HG02623 (cell line): ENCODE results near the gene MYT1.
"Not testable (repeated sequence)": the region's sequence is repeated elsewhere in the genome, so short reads cannot be mapped to it uniquely, and the experiment has no call there.

Source experiments
- ATAC-seq: cut with Tn5 transposase; IDR thresholded peaks from one replicate; pipeline ENCODE4 v1.9.1; 2021; ENCODE audit warnings: moderate library complexity; ENCODE audit not compliant: unreplicated experiment

Gene MYT1

DNA sequence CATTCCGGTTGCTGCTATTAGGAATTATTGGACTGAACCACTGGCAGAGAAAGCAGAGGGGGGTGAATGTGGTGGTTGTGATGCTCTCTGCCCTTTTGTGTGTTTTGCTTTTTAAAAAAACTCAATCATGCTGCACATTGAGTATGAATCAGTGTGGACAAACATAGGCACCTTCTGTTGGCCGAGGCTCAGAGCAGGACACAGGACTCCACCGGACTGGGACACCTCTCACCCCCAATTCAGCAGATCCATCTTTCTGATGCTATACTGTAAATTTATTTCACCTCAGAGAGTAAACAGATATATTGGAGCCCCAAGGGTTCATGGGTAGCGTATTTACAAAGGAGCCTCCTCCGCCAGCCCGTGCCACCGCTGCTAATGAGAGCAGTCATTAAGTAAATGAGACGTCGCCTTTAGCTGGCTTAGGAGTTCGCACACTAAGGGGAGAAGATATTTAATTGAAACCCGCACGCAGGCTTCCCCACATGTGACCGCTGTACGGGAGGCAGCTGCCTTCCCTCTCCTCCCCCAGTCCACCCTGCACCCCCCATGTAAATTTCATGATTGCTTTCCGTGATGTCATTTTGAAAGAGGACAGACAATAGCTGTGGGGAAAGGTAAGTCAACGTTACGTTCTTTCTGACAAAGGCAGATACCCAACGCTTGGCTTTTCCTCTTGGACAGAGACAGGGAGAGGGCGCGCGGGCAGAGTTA lies at the start of gene MYT1:
Gene MYT1, plus strand, starts transcription at position 330 of the 714 bp plus-strand sequence. CDS start 34,410 bp downstream, outside the sequence.
- no peak for ATAC-seq

DNA sequence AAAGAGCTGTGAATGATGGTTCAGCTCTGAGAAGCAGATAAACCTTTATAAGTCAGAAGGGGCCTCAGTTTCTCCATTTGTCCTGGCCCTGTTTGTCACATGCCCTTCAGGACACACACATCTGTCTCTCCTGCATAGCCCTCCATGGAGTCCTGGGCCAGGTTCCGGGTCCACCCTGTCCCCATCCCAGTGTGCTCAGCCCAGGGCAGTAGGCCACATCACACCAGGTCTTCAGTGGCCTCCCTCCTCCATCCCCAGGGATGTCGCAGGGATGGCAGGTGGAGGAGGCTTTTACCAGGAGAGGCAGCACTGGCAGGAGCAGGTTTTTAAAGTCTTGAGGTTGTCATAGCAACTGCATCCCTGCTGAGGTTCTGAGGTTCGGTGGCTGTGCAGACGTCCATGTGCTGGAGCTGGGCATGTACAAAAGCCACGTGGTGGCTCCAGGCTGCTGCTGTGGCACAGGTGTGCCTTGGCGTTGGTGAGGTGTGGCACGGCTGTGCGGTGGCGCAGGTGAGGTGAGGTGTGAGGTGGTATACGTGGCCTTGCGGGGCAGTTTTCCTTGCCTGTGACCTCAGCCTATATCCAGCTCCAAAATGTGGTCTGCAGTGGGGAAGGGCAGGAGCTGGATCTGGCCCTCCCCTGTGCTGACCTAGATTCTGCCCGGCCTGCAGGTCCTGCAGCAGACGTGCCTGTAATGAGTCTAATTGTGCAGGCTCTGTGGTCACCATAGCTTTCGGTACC lies 48.9 kb upstream of the MYT1 start:
- ATAC-seq = no peak

DNA sequence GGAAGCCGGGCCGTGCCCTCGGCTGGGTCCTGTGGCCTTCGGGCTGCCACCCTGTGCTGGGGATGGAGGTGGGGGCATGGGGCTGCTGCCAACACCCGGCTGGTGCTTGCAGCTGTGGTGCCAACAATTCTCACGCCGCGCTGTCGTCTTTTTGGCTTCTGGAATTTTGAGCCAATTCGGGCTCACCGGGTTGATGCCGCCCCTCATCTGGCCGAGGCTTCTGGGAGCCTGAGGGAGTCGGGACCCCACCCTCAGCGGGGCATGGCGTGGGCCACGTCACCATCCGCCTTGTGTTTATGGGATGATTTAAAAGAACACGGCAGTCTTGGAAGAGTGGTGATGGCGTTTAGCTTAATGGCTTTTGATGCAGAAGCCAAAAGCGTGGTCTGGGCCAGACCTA lies 48.2 kb upstream of the MYT1 start:
- ATAC-seq = no peak

DNA sequence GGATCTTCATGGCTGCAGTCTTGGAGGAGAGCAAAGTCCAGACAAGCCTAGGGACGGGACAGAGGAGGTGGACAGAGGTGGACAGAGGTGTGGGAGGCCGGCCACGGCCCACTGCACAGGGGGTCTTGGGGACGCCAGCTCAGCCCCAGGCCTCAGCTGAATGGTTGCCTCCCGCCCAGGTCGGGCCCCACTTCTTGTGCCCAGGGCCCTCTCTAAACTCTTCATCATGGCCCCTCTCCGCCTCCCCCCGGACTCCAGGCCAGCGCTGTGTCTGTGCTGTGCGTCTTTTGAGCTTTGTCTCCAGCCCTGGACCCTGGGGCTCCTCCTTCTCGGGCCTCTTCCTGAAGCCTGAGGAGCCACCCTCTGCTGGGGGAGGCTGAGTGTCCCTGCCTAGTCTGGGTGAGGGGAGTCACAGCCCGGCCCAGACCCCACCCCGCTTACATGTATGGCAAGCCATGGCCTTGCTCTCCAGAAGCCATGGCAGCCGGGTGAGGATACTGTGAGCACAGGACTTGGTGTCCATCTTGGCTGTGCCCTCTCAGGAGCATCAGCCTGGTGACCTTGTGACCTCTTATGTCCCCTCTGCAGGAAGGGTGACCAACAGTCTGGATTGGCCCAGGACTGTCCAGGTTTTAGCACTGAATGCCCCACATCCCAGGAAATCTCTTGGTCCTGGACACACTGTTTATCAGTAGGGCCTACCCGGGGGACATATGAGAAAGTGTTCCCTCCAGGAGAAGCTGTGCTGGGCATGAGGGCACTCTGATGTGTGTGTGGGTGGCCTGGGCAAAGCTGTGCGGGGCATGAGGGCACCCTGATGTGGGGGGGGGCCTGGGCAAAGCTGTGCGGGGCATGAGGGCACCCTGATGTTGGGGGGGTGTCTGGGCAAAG lies 47.5 kb upstream of the MYT1 start:
- no peak for ATAC-seq

DNA sequence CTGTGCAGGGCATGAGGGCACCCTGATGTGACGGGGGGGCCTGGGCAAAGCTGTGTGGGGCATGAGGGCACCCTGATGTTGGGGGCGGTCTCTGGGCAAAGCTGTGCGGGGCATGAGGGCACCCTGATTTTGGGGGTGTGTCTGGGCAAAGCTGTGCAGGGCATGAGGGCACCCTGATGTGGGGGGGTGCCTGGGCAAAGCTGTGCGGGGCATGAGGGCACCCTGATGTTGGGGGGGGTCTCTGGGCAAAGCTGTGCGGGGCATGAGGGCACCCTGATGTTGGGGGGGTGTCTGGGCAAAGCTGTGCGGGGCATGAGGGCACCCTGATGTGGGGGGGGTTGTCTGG lies 46.8 kb upstream of the MYT1 start:
- ATAC-seq = not testable (repeated sequence)

DNA sequence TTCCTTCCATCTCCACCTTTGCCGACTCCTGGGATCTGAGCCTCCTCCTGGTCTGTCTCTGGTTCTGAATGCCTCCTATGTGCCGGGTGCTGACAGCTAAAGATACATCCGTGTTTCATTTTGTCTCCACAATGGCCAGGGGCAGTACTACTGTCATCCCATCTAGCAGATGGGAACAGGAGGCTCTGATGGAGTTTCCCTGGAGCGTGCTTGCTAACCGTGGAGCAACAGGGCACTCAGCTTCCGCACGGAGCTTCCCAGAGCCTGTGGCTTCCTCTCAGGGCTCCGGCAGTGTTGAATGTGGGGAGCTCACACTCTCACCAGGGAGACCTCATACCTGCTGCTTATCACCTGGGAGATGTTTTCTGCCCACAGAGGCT lies 45.0 kb upstream of the MYT1 start:
- no peak for ATAC-seq

DNA sequence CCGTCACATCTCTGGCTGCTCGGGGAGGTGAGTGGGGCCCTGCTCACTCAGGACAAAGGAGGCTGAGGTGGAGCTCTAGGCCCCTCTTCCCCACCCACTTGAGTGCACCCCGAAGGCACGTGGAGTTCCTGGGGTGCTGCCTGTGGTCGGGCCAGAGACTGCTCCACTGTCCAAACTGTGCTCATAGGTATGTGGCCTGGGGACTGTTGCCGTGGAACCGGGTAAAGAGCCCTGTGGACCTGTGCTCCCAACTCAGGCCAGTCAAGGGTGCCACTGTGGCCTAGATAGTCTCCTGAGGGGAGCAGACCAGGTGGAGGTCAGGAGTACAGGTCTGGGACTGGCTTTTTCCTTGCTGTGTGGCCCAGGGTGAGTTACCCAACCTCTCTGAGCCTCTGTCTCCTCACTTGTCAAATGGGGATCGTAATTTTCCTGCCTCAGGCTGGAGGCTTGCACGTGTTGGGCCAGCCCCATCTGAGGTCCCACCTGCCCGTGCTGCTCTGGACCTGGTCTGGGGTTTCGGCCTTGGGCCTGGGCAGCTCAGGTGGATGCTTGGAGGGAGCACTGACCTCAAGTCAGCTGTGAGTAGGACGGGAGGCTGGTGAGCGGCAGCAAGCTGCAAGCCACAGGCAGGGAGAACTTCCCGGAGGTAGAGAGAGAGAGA lies 44.4 kb upstream of the MYT1 start:
- ATAC-seq = no peak

DNA sequence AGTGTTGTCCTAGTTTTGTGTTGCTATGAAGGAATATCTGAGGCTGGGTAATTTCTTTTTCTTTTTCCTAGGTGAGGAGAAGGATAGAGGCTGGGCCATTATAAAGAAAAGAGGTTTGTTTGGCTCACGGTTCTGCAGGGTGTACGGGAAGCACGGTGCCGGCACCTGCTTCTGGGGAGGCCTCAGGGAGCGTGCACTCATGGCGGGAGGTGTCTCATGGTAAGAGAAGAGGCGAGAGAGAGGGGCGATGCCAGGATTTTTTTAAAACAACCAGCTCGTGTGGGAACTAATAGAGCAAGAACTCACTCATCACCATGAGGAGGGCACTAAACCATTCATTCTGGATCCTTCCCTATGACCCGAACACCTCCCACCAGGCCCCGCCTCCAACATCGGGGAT lies 42.7 kb upstream of the MYT1 start:
- ATAC-seq = no peak

DNA sequence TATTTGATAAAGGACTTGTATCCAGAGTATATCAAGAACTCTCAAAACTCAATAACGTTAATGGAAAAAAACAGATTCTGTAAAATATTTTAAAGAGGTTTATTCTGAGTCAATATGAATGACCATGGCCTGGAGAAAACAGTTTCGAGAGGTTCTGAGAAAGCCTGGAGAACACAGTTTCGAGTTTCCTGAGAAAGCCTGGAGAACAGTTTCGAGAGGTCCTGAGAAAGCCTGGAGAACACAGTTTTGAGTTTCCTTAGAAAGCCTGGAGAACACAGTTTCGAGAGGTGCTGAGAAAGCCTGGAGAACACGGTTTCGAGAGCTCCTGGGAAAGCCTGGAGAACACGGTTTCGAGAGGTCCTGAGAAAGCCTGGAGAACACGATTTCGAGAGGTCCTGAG lies 41.3 kb upstream of the MYT1 start:
- not testable (repeated sequence) for ATAC-seq

DNA sequence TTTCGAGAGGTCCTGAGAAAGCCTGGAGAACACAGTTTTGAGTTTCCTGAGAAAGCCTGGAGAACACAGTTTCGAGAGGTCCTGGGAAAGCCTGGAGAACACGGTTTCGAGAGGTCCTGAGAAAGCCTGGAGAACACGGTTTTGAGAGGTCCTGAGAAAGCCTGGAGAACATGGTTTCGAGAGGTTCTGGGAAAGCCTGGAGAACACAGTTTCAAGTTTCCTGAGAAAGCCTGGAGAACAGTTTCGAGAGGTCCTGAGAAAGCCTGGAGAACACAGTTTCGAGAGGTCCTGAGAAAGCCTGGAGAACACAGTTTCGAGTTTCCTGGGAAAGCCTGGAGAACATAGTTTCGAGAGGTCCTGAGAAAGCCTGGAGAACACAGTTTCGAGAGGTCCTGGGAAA lies 40.7 kb upstream of the MYT1 start:
- ATAC-seq = not testable (repeated sequence)

DNA sequence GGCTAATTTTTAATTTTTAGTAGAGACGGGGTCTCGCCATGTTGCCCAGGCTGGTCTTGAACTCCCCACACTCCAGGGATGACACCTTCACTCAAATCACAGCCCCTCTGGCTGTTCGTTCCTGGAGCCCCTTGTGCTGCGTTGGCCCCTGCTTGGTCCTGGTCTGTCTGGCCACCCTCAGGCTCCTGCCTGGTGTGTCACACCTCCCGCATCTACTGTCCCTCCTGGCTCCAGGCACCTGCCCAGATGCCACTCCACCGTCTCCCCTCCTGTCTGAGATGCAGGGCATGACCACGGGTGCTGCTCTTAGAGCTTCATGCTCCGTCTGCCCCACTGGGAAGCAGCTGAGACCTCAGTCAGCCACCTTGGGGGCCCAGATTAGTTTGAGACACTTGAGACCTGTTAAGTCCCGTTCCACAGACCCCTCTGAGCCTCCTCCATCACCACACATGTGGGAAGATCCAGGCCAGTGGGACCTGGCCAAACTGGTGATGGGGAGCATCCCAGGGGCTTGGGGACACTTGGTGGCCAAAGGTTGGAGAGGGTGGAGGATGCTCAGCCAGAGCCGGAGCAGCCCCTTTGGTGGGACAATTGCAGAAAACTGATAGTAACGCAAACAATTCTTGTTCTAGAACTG lies 35.0 kb upstream of the MYT1 start:
- ATAC-seq = no peak

DNA sequence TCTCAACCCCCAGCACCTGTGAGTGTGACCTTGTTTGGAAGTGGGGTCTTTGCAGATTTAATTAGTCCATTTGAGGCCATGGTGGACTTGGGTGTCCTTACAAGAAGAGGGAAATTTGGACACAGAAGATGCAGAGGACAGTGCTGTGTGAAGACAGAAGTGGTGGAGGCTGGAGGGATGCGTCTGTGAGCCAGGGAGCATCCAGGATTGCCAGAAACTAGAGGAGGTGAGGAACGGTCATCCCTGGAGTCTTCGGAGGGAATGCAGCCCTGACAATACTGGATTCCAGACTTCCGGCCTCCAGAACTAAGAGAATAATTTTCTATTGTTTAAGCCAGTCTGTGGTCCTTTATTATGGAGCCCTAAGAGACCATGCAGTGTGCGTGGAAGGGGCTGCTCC lies 34.0 kb upstream of the MYT1 start:
- ATAC-seq = no peak

DNA sequence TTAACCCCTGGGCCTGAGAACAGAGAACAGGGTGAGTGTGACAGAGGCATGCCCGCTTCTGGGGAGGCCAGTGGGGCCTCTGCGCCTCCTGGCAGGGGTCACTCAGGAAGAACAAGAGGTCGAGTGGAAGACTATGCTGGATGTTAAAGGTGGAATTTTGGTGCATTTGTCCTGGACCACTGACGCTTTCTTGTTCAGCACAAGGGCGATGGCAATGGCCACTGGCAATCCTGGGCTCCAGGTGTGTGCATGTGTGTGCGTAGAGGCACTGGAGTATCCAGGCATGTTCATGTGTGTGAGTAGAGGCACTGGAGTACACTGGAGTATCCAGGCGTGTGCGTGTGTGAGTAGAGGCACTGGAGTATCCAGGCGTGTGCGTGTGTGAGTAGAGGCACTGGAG lies 33.4 kb upstream of the MYT1 start:
- no peak for ATAC-seq

DNA sequence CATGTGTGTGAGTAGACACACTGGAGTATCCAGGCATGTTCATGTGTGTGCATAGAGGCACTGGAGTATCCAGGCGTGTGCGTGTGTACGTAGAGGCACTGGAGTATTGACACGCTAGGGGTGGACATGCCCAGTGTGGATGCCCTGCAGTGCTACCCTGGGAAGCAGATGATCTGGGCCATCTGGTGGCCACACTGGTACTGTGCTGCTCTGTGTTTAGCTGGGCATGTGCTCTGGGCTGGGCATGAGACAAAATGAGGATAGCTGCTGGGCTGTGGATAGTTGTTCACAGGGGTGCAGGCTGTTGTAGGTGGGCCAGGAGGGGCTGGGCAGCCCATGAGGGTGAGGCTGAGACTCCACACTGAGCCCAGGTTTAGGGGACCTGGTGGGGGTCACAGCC lies 32.8 kb upstream of the MYT1 start:
- ATAC-seq = no peak

DNA sequence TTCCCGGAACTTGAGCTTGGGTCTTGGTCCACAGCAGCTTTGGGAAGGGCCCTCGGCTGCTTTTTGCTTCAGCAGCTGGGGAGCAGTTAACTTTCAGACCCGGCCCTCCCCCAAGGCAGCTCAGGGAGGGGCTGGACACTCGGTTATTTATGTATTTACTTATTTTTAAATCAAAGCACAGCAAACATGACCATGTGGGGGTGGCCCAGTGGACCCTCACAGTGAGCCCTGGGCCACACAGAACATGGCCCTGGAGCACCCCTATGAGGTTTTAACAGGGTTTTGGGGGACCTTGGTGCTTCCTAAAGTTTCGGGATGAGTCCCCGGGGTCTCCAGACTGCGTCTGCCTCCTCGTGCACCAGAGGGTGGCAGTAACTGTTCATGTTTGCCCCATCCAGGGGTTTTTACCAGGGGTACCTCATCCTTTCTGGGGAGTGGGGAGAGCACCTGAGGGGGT lies 30.3 kb upstream of the MYT1 start:
- ATAC-seq = no peak

DNA sequence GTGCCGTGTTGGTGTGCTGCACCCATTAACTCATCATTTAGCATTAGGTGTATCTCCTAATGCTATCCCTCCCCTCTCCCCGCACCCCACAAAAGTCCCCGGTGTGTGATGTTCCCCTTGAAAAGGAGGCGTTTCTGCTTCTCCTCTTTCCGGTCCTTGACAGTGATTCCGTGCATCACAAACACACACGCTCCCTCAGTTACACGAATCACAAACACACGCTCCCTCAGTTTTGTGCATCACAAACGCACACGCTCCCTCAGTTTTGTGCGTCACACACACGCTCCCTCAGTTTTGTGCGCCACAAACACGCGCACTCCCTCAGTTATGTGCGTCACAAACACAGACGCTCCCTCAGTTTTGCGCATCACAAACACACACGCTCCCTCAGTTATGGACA lies 29.5 kb upstream of the MYT1 start:
- ATAC-seq = not testable (repeated sequence)

DNA sequence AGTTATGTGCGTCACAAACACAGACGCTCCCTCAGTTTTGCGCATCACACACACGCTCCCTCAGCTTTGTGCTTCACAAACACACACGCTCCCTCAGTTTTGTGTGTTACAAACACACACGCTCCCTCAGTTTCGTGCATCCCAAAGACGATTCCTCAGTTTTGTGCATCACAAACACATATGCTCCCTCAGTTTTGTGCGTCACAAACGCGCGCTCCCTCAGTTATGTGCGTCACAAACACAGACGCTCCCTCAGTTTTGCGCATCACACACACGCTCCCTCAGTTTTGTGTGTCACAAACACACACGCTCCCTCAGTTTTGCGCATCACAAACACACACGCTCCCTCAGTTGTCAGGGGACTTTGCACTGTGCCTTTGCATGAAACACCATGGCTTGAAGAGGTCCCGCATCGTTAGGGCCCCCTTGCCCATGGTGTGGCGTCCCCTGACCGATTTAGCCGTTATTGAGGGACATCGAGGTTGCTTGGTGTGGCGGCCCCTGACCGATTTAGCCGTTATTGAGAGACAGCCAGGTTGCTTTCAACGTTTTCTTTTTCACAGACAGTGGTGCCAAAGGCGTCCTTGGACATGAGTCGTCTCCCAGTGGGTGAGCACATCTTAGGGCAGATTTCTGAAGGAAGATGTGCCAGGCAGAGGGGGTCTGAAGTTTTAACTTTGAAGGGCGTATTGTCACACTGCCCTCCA lies 28.1 kb upstream of the MYT1 start:
- ATAC-seq = no peak

DNA sequence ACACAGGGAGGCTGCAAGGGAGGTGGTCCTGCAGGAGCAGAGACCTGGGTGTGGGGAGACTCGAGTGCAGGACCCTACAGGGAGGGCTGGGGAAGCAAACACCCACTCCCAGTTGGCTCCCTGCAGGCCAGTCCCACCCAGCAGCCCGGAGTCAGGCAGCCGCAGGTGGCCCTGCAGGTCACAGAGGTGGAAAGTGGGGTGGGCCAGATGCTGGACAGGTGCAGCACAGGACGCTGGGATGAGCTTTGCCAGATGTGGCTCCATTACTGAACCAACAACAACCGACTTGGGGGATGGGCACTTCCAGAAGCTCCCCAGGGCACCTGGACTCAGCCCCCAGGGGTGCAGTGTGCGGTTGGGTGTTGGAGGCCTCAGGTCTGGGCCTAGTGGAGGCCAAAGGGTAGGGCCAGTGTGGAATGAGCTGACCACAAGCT lies 26.6 kb upstream of the MYT1 start:
- no peak for ATAC-seq

DNA sequence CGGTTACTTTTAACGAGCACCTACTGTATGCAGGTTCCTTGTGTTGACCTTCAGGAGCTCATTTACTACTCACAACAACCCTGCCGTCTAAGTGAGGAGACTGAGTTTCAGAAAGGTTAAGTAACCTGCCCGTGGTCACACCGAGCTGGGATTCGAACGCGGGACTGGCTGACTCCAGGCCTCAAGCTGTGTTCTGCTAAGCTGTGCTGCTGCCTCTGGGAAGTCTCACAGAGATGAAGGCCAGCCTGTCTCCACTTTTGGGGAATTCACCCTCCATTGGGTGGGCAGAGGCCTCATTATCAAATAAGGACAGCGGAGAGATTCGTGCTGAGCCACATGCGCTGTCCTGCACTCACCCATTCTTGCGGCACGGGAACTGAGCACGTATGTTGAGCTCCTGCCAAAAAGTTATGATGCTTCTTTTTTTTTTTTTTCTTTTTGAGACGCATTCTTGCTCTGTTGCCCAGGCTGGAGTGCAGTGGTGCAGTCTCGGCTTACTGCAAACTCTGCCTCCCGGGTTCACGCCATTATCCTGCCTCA lies 25.9 kb upstream of the MYT1 start:
- no peak for ATAC-seq
